Breast epithelium (tissue), 4 donors: ENCODE data around the gene GOSR1. TPM values are rescaled to one million over a fixed set of nuclear protein-coding genes. Genes with fewer than 3 reads are reported as not detected.
"Not testable (repeated sequence)": the region's sequence is repeated elsewhere in the genome, so short reads cannot be mapped to it uniquely, and the experiment has no call there.

Experiments used
- DNase-seq, 2 donors: peaks; one replicate each; pipeline ENCODE4 v3.0.0-alpha.2; 2019; ENCODE audit warnings: low spot score in 2 of 2
- H3K27ac ChIP-seq, 2 donors: fragments of 200-600 bp; sonication (generic) in 1 of 2; one replicate each; pipeline ENCODE4 v1.5.1; 2016 to 2019; ENCODE audit warnings: mild to moderate bottlenecking in 1 of 2
- H3K27me3 ChIP-seq, 2 donors: fragments of 200-600 bp; sonication (generic) in 1 of 2; one replicate each; pipeline versions ENCODE4 v1.5.1 to v1.6.0; 2017 to 2019; ENCODE audit warnings: control low read depth in 1 of 2, mild to moderate bottlenecking in 1 of 2
- H3K36me3 ChIP-seq: fragments of 200-600 bp; one replicate; pipeline ENCODE4 v1.5.1; 2019
- H3K4me1 ChIP-seq, 2 donors: fragments of 200-600 bp; sonication (generic); one replicate each; pipeline ENCODE4 v1.5.1; 2016 to 2019; ENCODE audit warnings: control low read depth in 1 of 2
- H3K4me3 ChIP-seq, 3 donors: fragments of 200-600 bp; sonication (generic); 1 replicate in 2 of 3; 2 replicates in 1 of 3; pipeline ENCODE4 v1.5.1; 2016 to 2019; ENCODE audit warnings: mild to moderate bottlenecking in 3 of 3, moderate library complexity in 2 of 3
- H3K9me3 ChIP-seq, 2 donors: fragments of 200-600 bp; sonication (generic) in 1 of 2; one replicate each; pipeline ENCODE4 v1.5.1; 2016 to 2019; ENCODE audit warnings: control low read depth in 1 of 2
- POLR2A ChIP-seq: fragments of 450-650 bp; IDR thresholded peaks from one replicate; pipeline ENCODE4 v1.6.1; 2016; ENCODE audit warnings: antibody characterized with exemption, mild to moderate bottlenecking, moderate library complexity
- POLR2AphosphoS5 ChIP-seq, 3 donors: sonication (generic); formaldehyde crosslinking; IDR thresholded peaks; one replicate each; pipeline ENCODE4 v1.6.1; 2017; ENCODE audit warnings: antibody characterized with exemption in 3 of 3
- intact Hi-C: fragments of 100-400 bp; cut with DNase I; formaldehyde crosslinking; loops from one replicate; pipeline ENCODE4 v1.15.1; 2023; ENCODE audit warnings: low total_unique reads
- total RNA-seq, 3 donors: library from RNA; depleted of rRNA; stranded (reverse); fragments of >200 nt; gene quantifications; one replicate each; pipeline ENCODE4 v1.1.0, GENCODE V29; 2016
- TF ChIP-seq, protein P1 (sequence below), 3 donors: fragments of 450-650 bp; IDR thresholded peaks; one replicate each; pipeline ENCODE4 v1.5.1; 2016 to 2017; ENCODE audit warnings: antibody characterized with exemption in 3 of 3, mild to moderate bottlenecking in 3 of 3, moderate library complexity in 3 of 3

The GOSR1 gene
- total RNA-seq, 3 donors from 2014 or later: 32.1 to 70.8 (median 45.8) TPM

DNA sequence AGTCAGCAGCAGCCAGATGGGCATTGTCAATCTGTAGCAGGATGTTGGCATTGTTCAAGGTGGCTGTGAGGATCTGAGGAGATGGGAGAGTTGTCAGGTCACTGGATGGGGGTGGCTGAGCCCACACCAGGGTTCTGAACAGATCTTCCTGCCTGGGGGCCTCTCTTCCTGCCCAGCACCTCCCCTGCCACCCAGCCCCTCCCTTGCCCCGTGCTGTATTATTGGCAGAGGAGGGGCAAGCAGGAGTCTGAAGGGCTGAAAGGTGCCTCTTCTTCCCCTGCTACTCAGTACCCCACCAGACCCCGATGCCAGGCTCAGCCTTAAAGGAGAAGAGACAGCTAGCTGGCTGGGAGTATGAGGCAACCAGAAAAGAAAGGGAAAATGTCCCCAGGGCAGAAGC, 93.0 kb downstream of the GOSR1 start:
- Histone ChIP-seq H3K27me3 (no peaks in the 10 kb centered on the region), H3K36me3 (no peaks in the 10 kb centered on the region), H3K9me3 (no peaks in the 10 kb centered on the region), H3K27ac (no peak overlapping the region), H3K4me3 (no peak overlapping the region), H3K4me1 (no peaks in the 10 kb centered on the region)
- intact Hi-C loops: no loop called here
- peak in 1 of 2 donors; percentile 28 for DNase-seq
- TF ChIP-seq POLR2AphosphoS5 (IDR thresholded peaks at IDR 0.05) (no peak), POLR2A (no peak)
- TF ChIP-seq, protein P1, sequence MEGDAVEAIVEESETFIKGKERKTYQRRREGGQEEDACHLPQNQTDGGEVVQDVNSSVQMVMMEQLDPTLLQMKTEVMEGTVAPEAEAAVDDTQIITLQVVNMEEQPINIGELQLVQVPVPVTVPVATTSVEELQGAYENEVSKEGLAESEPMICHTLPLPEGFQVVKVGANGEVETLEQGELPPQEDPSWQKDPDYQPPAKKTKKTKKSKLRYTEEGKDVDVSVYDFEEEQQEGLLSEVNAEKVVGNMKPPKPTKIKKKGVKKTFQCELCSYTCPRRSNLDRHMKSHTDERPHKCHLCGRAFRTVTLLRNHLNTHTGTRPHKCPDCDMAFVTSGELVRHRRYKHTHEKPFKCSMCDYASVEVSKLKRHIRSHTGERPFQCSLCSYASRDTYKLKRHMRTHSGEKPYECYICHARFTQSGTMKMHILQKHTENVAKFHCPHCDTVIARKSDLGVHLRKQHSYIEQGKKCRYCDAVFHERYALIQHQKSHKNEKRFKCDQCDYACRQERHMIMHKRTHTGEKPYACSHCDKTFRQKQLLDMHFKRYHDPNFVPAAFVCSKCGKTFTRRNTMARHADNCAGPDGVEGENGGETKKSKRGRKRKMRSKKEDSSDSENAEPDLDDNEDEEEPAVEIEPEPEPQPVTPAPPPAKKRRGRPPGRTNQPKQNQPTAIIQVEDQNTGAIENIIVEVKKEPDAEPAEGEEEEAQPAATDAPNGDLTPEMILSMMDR (IDR thresholded peaks at IDR 0.05): no peak

DNA sequence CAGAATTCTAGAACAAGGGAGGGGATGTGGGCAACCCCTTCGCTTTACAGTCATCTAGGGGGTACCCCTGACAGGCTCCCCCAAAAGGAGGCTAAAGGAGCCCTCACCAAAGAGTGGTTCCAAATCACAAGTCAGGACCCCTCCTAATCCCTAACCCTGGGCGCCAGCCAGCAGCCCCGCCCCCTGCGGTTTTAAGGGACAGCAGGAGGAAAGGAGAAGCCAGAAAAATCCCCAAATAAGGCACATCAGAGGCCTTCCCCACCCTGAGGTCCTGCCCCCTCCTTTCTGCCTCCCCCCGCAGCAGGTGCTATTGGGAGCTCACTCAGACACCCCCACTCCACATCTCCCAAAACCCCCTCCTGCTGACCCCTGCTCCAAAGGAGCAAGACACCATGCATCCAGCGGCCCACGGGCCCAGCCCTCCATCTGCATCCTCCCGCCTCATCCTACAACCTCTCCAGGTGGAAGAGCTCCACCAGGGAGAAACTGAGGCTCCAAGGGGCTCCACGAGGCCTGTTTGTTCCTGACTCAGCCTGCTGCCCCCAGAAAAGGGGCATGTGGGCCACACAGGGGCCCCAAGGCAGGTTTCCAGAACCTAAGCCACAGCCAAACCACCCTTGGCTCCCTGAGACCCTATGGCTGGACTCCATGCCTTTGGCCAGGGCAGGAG, 93.5 kb downstream of the GOSR1 start:
- Histone ChIP-seq H3K36me3 (no peaks in the 10 kb centered on the region), H3K9me3 (no peaks in the 10 kb centered on the region), H3K27me3 (no peaks in the 10 kb centered on the region), H3K4me3 (no peak overlapping the region), H3K4me1 (no peaks in the 10 kb centered on the region), H3K27ac (no peak overlapping the region)
- TF ChIP-seq POLR2A: no peak
- TF ChIP-seq, protein P1 (IDR thresholded peaks at IDR 0.05): no peak
- no peak for TF ChIP-seq POLR2AphosphoS5 (IDR thresholded peaks at IDR 0.05)
- DNase-seq: peak in 1 of 2 donors; percentile 42
- intact Hi-C loops: no loop called here

DNA sequence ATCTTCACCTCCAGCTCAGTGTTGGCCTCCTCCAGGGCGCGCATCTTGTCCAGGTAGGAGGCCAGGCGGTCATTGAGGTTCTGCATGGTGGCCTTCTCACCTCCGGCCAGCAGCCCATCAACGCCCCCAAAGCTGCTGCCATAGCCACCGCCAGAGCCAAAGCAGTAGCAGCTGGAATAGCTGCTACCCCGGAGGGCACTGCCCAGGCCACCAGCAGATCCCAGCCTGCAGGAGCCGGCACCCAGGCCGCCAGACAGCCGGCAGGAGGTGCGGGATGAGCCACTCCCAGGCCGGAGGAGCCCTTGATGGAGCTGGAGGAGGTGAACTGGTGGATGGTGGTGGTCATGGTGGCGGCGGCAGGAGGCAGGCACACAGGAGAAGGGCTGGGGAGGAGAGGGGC, 94.2 kb downstream of the GOSR1 start:
- H3K27ac ChIP-seq, H3K4me1 ChIP-seq, H3K36me3 ChIP-seq, DNase-seq, intact Hi-C loops, H3K9me3 ChIP-seq, H3K4me3 ChIP-seq, H3K27me3 ChIP-seq: not testable (repeated sequence)

DNA sequence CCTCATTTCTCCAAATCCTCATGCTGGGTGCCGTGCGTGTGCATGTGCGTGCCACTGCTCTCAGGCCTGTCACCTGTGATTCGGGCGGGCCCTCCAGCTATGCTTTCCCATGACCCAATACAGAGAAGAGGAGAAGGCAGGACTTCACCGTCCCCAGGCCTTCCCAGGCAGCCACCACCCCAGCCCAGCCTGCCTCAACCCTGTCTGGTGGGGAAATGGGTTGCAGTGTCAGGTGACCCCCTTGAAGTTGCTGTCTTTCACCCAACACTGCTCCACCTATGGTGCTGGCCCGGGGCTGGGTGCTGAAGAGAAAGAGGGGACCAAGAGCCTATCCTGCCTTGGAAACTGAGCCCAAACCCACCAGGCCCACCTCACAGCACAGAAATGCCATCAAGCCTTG, 94.7 kb downstream of the GOSR1 start:
- intact Hi-C loops: no loop called here
- TF ChIP-seq, protein P1 (IDR thresholded peaks at IDR 0.05): no peak
- TF ChIP-seq POLR2AphosphoS5 (IDR thresholded peaks at IDR 0.05) (no peak), POLR2A (no peak)
- H3K36me3 ChIP-seq: no peaks in the 10 kb centered on the region
- H3K4me3 ChIP-seq: no peak overlapping the region
- H3K9me3 ChIP-seq: no peaks in the 10 kb centered on the region
- H3K27me3 ChIP-seq: no peaks in the 10 kb centered on the region
- H3K4me1 ChIP-seq: no peaks in the 10 kb centered on the region
- H3K27ac ChIP-seq: no peak overlapping the region
- DNase-seq: peak in 1 of 2 donors; percentile 25

GRCh38 chr17:30572651-30573554, 95.7 kb downstream of the GOSR1 start:
- peak in 1 of 2 donors; percentile 35 for DNase-seq
- H3K4me1 ChIP-seq, H3K9me3 ChIP-seq, intact Hi-C loops, H3K36me3 ChIP-seq, H3K27ac ChIP-seq, H3K27me3 ChIP-seq, H3K4me3 ChIP-seq: not testable (repeated sequence)

GRCh38 chr17:30573603-30574175, 96.5 kb downstream of the GOSR1 start:
- Histone ChIP-seq H3K4me1 (no peaks in the 10 kb centered on the region), H3K27ac (no peak overlapping the region), H3K36me3 (no peaks in the 10 kb centered on the region), H3K4me3 (no peak overlapping the region), H3K27me3 (no peaks in the 10 kb centered on the region), H3K9me3 (no peaks in the 10 kb centered on the region)
- peak in 1 of 2 donors; percentile 22 for DNase-seq
- TF ChIP-seq, protein P1 (IDR thresholded peaks at IDR 0.05): no peak
- TF ChIP-seq POLR2A (no peak), POLR2AphosphoS5 (IDR thresholded peaks at IDR 0.05) (no peak)
- intact Hi-C loops: no loop called here

- intact Hi-C loops, H3K27ac ChIP-seq, H3K27me3 ChIP-seq, H3K9me3 ChIP-seq, H3K4me1 ChIP-seq, H3K4me3 ChIP-seq, H3K36me3 ChIP-seq: not testable (repeated sequence)
- peak in 1 of 2 donors; percentile 27 for DNase-seq
Measured at GRCh38 chr17:30574309-30574708, 97.1 kb downstream of the GOSR1 start.

DNA sequence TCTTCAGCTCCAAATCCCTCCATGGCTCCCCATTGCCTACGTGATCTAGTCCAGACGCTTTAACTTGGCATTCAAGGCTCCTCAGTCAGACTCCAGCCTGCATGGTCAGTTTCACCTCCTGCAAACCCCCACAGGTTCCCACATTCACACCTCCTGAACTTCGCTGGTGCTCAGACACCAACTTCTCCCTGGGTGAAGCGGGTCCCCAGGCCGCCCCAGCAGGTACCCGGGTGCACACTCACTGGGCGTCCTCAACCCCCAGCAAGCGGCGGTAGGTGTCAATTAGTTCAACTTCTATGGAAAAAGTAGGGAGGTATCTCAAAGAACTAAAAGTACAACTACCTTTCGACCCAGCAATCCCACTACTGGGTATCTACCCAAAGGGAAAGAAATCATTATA, 97.6 kb downstream of the GOSR1 start:
- DNase-seq: peak in 1 of 2 donors; percentile 35
- intact Hi-C loops, H3K27me3 ChIP-seq, H3K27ac ChIP-seq, H3K4me1 ChIP-seq, H3K9me3 ChIP-seq, H3K4me3 ChIP-seq, H3K36me3 ChIP-seq: not testable (repeated sequence)
